Measurements from ENCODE around the gene SP1.

The SP1 gene

DNA sequence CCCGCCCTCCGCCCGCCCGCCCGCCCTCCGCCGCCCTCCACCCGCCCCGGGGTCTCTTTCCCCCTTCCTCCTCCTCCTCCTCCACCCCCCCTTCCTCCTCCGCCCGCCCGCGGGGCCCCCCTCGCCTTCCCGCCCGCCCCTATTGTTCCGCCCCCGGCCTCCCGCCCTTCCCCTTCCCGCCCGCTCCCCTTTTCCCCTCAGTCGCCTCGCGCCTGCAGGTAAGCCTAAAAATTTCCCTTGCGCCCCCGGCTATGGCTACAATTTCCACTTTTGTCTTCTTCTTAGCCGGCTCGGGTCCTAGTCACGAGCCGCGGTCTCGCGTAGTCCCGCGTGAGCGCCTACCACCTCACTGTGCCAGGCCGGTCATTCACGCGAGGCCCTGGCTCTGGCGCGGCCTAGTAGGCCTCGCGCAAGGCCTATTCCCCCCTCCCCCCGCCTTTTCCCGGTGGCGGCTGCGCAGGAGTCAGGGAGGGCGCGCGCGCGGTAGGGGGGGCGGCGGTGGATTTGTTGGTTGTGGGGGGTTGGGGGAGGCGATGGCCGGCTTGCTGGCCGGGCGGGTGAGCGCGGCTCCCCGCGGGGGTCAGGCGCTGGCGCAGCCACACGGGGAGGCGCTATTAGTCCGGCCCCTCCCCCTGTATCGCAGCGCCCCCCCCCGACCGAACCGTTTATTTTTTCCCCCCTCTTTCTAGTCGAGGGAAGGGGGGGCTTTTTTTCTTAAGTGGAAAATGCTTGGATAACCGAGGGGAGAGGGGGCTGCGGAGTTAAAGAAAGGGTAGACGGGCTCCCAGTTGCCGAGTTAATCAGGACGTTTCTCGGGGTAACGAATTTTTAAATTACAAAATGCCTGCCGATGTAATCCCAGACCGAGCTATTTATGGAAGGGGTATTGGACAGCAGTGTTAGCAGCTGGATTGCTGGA lies 72.4 kb downstream of the SP1 start:
- DNase-seq = peak; percentile 75

DNA sequence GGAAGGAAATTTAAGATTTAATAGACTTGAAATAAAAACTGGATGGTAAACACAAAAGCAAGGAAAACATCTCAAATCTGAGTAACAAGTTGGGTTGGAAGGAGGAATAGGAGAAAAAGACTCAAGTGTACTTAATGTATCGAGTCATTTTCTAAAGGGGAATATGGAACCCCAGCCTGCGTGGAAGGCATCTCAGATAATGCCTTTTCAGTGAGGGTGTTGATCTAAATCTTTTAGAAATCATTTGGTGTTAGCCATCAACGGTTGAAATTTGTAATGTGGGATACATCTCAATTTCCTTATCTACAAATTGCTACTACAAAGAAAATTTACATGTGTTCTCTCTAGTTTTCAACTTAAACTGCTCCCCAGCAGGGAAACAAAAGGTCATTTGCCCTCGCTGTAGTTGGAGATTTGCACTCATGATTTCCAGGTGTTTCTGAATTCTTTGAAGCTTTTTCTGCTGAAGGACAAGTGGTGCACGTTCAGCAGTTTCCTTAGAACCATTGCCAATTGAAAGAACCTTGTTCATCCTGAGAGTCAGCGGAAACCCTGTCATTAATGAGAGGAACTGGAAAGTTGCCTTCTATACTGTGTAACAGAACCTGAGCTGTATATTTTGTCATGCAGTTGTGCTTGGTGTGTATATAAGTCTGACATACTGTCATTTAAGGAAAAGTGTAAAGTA lies 74.1 kb downstream of the SP1 start:
- DNase-seq = no peak

DNA sequence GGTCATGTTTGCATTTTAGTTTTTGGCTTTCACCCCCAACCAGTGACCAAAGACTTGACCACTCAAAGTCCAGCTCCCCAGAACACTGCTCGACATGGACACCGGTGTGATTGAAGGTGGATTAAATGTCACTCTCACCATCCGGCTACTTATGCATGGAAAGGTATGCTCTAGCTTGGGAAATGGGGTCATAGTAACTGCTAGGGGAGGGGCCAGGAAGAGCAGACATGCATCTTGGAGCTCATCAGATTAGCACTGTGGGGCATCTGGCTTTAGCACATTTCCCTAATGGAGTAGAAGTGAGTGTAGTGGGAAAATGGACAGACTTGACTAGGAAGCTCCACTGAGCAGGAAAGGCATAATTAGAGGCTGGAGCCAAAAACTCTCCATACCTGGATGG lies 74.7 kb downstream of the SP1 start:
- no peak for DNase-seq

GRCh38 chr12:53456654-53457366 lies 76.8 kb downstream of the SP1 start:
- DNase-seq = no peak

DNA sequence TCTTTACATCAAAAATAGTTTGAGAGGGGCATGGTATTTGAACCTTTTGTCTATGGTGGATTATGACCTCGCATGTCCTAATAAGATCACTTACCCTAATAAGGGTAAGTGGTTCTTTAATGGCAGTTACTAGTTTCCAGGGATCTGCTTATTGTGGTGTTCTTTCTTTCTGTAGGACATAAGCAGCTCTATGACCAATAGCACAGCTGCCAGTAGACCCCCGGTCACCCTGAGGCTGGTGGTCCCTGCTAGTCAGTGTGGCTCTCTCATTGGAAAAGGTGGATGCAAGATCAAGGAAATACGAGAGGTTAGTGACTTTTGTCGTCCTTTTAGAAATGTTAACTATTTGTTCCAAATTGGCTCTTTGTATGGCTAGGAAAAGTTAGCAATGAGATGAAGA lies 79.1 kb downstream of the SP1 start:
- no peak for DNase-seq

GRCh38 chr12:53461059-53461458 lies 81.1 kb downstream of the SP1 start:
- DNase-seq = no peak

- DNase-seq = no peak
Measured at GRCh38 chr12:53461591-53461990, 81.6 kb downstream of the SP1 start.

DNA sequence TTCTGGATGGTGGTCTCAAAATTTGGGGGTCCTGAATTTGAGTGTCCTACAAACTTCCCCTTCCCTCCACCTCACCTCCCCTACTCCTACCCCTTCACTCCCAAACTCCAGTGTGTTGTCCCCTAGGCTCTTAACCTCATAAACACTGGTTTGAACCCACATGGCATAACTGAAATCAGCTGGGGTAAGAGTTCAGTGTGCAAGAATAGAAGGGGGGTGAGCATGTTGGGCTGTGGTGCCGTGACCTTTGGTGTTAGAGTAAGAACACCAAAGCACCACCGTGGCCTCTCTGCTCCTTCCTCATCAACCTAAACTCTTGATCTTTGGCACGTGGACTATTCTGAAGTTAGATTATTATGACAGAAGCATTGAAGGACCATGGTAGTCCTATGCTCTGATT lies 83.0 kb downstream of the SP1 start:
- DNase-seq = no peak

- DNase-seq = no peak
Measured at GRCh38 chr12:53463802-53464560, 84.0 kb downstream of the SP1 start.

DNA sequence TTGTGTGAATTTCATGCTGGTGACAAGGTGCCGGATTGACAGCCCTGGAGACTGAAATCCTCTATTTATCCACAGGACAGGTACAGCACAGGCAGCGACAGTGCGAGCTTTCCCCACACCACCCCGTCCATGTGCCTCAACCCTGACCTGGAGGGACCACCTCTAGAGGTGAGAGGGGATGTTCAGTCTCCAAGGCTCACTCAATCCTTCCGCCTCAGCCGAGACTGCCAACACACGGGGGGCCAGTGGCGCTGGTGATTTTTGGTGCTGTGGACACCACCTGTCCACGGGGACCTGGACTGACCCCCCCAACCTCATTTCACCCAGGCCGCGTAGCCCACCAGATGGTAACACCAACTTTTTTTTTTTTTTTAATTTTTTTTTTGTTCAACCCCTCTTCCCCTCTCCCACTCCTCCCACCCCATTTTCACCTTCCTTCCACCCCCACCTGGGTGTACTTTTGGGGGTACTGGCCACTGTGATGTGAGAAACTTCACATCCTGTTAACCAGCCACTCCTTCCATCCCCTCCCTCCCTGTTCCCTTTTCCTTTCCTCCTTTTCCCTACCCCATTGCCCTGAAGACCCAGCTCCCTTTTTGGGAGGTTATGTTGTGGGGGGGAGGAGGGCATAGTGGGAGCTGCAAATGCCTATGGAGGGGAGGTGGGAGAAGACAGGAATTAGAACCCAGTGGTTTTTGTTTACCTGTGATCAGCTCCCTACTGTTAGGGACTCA lies 84.9 kb downstream of the SP1 start:
- no peak for DNase-seq

DNA sequence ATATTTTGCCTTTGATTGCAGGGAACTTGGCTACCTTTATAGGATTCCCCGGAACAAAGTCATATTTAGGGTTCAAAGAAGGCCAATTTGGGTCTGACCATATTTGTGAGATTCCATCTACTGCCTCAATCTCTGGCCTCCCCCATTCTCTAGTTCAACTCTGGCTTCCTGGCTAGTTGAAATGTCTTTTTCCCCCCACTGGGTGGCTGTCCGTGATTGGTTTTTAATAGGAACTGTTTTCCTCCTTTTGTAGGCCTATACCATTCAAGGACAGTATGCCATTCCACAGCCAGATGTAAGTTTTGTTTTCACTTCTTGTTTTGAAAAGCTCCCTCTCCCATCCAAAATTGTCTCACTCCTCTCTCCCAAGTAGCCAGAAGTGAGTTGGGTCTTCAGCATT lies 85.7 kb downstream of the SP1 start:
- DNase-seq = no peak
